ENCODE measurements around the gene TTLL1.

TTLL1 gene

DNA sequence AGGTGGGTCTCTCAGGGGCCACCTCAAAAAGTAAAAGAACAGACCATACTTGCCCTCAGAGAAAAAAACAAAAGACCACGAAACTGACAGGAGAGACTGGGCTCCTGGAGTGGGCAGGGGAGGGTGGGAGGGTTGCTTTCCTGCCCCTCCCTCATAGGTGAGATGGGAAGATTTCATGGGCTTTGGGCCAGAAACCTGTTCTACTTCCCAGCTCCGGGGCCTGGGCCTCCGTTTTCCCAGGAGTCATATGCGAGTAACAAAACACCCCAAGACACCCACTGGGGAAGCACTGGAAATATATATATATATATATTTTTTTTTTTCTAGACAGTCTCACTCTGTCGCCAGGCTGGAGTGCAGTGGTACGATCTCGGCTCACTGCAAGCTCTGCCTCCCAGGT lies 31.6 kb downstream of the TTLL1 start:
- TF ChIP-seq, protein P1, sequence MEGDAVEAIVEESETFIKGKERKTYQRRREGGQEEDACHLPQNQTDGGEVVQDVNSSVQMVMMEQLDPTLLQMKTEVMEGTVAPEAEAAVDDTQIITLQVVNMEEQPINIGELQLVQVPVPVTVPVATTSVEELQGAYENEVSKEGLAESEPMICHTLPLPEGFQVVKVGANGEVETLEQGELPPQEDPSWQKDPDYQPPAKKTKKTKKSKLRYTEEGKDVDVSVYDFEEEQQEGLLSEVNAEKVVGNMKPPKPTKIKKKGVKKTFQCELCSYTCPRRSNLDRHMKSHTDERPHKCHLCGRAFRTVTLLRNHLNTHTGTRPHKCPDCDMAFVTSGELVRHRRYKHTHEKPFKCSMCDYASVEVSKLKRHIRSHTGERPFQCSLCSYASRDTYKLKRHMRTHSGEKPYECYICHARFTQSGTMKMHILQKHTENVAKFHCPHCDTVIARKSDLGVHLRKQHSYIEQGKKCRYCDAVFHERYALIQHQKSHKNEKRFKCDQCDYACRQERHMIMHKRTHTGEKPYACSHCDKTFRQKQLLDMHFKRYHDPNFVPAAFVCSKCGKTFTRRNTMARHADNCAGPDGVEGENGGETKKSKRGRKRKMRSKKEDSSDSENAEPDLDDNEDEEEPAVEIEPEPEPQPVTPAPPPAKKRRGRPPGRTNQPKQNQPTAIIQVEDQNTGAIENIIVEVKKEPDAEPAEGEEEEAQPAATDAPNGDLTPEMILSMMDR (conservative IDR thresholded peaks at IDR 0.05; ENCODE audit: control insufficient read depth, insufficient read depth, low read depth, low read length): no peak
- no peak for DNase-seq (ENCODE audit: low read depth)
- H3K4me3 ChIP-seq (ENCODE audit: control insufficient read depth, low read depth, low read length): no peak overlapping the region

DNA sequence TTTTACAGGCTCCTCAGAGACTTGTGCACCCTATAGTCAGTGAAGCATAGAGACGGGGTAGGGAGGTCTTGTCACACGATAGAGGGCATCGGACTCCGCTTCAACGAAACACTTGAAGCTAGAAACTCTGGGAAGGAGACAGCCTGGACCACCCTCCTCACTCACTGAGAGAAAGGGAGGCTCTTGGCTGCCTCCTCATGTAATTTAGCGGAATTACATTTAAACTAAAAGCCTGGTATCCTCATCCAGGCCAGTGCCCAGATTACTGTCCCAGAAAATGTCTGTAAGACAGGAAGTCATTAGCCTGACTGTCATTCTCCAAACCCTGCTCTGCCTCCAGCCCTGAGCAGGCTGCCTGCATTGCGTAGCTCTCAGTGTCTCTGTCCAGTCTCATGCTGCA lies 36.0 kb downstream of the TTLL1 start:
- no peak overlapping the region for H3K4me3 ChIP-seq (ENCODE audit: control insufficient read depth, low read depth, low read length)
- no peak for DNase-seq (ENCODE audit: low read depth)
- TF ChIP-seq, protein P1 (conservative IDR thresholded peaks at IDR 0.05; ENCODE audit: control insufficient read depth, insufficient read depth, low read depth, low read length): peak; percentile 27

DNA sequence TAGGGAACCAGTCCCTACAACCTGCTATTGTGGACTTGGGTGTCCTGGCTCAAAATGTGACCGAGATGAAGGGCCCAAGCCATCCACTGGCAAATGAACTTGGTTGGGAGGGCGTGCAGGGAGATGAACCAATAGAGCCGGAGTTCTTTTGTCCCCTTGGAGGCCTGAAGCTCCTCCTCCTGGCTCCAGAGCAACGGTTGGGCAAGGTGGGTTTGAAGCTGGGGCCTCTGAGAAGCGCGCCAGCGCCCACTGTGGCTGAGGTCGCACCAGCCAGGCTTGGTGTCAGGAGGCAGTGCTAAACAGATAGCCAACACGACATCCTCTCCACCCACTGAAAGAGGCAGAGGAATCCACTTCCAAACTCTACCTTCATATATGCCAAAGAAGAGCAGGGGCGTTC lies 38.2 kb downstream of the TTLL1 start:
- TF ChIP-seq, protein P1 (conservative IDR thresholded peaks at IDR 0.05; ENCODE audit: control insufficient read depth, insufficient read depth, low read depth, low read length): no peak
- no peak overlapping the region for H3K4me3 ChIP-seq (ENCODE audit: control insufficient read depth, low read depth, low read length)
- no peak for DNase-seq (ENCODE audit: low read depth)

DNA sequence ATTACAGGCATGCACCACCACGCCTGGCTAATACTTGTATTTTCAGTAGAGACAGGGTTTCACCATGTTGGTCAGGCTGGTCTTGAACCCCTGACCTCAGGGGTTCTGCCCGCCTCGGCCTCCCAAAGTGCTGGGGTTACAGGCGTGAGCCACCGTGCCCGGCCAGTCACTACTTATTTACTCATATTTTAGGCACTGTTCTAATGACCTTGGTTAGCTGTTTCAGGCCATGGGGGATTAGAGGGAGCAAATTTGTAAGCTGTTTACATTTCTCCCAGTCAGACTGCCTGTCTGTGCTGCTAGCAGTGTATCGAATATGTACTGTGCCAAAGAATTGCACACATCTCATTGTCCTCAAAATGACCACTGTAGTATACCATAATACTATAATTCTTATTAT lies 41.6 kb downstream of the TTLL1 start:
- TF ChIP-seq, protein P1 (conservative IDR thresholded peaks at IDR 0.05; ENCODE audit: control insufficient read depth, insufficient read depth, low read depth, low read length): no peak
- no peak for DNase-seq (ENCODE audit: low read depth)
- no peak overlapping the region for H3K4me3 ChIP-seq (ENCODE audit: control insufficient read depth, low read depth, low read length)

DNA sequence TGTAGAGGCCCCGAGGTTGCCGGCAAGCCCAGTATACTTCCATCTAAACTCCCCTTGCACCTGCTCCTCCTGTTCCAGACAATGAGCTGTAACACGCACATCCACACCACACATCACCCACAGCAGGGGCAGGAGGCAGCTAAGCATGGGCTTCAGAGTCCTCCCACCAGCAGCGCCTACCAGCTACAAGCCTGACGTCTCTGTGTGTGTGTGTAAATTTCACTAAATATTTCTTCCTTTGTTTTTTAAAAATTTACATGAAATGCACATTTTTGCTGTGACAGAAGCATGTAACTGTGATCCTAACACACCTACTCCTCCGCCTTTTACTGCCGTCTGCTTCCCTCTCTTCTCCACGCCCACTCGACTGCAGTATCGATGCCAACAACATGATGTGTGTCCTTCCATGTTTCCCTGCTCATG lies 44.9 kb downstream of the TTLL1 start:
- TF ChIP-seq, protein P1 (conservative IDR thresholded peaks at IDR 0.05; ENCODE audit: control insufficient read depth, insufficient read depth, low read depth, low read length): no peak
- no peak for DNase-seq (ENCODE audit: low read depth)
- no peak overlapping the region for H3K4me3 ChIP-seq (ENCODE audit: control insufficient read depth, low read depth, low read length)

DNA sequence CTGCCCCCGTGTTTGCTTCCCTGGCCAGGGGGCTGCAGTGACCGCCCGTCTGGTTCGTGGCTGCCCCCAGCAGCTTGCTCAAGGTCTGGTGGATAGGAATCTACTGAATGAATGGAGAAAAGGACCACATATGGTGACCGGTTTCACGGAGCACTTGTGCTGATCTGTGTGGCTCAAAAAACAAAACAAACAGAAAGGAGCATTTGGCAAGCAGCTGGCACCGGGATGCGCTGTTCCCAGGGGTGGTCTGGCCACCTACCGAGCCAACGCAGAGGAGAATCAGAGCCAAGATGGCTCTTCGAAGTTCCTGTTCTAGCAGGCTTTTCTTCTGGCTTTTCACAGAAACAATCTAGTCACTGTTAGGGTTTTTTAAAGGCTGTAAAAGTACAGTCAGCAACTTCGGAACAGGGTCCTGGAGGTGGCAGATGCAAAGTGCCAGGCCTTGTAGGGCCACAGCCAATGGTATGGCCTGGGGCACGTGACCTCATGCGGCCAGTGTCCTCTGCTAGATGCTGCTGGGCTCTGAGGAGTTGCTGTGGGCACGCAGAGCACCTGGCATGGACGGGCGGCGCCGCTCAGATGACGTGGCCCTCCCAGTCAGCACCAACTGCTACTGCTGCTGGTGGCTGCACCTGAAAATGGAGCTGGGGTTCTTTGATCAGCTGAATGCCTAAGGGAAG lies 47.0 kb downstream of the TTLL1 start:
- H3K4me3 ChIP-seq (ENCODE audit: control insufficient read depth, low read depth, low read length): no peak overlapping the region
- TF ChIP-seq, protein P1 (conservative IDR thresholded peaks at IDR 0.05; ENCODE audit: control insufficient read depth, insufficient read depth, low read depth, low read length): no peak
- DNase-seq (ENCODE audit: low read depth): no peak

DNA sequence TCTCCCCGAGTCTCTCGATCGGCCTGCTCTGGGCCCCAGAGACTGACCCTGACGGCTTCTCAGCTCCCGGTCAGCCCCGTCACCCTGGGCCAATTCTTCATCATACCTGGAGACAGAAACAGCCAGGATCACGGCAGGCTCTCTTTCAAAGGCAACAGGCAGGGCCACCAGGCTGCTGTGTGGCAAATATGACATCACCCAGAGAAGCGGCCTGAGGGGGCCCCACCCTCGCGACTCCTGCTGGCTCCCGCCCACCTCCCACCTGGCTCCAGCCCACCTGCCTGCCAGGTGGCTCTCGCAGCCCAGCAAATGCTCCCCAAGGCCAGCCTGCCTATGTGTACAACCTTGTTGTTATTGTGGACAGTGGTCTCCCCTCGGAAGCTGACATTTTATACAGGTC lies 49.4 kb downstream of the TTLL1 start:
- TF ChIP-seq, protein P1 (conservative IDR thresholded peaks at IDR 0.05; ENCODE audit: control insufficient read depth, insufficient read depth, low read depth, low read length): no peak
- H3K4me3 ChIP-seq (ENCODE audit: control insufficient read depth, low read depth, low read length): no peak overlapping the region
- no peak for DNase-seq (ENCODE audit: low read depth)
